ENCODE measurements around the gene HOXB13. TPM values are rescaled to one million over a fixed set of nuclear protein-coding genes. Genes with fewer than 3 reads are reported as not detected.

The HOXB13 gene
- total RNA-seq, 4 donors from 2014 or later = not detected

DNA sequence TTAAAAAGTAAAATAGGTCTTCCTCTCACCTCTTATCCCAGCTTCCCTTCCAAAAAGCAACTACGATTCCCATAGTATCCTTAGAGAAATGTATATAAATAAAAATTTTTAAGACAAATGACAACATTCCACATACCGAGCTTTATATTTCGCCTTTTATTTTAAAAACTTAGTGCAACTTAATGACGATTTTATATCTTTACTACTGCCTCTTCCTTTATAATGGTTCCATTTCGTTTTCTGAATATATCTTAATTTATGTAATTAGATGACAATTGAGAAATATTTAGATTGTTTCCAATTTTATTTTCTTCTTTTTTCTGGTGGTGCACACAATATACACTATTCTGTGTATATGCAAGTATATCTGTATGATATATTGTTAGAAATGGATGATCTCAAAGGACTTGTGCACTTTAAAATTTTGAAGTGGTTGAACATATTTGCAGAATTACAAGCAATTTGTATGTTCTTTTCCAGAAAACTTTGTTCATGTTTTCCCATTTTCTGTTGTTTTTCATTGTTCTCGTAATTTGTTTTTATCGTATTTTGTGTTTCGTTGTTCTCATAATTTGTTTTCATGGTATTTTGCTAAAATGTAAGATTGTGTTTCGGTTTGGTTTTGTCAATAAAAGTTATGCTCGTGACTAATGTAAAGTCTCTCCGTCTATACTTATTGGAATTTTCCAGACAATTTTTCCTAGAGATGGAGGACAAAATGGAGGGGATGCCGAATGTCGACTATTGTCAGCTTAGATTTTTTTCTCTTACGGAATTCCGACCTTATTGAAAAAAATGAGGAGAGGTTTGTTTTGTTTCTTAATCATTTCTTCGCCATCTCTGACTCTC is 20.4 kb upstream of the HOXB13 start:
- no peak overlapping the region for H3K4me3 ChIP-seq
- no peaks in the 10 kb centered on the region for H3K36me3 ChIP-seq
- H3K27me3 ChIP-seq = peaks cover 40 to 97% of the 10 kb centered on the region in 2 donors
- DNase-seq = no peak
- H3K27ac ChIP-seq = no peak overlapping the region
- intact Hi-C loops (cut with DNase I; ENCODE audit: low total_unique reads) = no loop called here
- no peaks in the 10 kb centered on the region for H3K9me3 ChIP-seq
- TF ChIP-seq, protein P1, sequence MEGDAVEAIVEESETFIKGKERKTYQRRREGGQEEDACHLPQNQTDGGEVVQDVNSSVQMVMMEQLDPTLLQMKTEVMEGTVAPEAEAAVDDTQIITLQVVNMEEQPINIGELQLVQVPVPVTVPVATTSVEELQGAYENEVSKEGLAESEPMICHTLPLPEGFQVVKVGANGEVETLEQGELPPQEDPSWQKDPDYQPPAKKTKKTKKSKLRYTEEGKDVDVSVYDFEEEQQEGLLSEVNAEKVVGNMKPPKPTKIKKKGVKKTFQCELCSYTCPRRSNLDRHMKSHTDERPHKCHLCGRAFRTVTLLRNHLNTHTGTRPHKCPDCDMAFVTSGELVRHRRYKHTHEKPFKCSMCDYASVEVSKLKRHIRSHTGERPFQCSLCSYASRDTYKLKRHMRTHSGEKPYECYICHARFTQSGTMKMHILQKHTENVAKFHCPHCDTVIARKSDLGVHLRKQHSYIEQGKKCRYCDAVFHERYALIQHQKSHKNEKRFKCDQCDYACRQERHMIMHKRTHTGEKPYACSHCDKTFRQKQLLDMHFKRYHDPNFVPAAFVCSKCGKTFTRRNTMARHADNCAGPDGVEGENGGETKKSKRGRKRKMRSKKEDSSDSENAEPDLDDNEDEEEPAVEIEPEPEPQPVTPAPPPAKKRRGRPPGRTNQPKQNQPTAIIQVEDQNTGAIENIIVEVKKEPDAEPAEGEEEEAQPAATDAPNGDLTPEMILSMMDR (IDR thresholded peaks at IDR 0.05) = no peak
- no peak for TF ChIP-seq POLR2A (IDR thresholded peaks at IDR 0.05)
- H3K4me1 ChIP-seq = no peaks in the 10 kb centered on the region

DNA sequence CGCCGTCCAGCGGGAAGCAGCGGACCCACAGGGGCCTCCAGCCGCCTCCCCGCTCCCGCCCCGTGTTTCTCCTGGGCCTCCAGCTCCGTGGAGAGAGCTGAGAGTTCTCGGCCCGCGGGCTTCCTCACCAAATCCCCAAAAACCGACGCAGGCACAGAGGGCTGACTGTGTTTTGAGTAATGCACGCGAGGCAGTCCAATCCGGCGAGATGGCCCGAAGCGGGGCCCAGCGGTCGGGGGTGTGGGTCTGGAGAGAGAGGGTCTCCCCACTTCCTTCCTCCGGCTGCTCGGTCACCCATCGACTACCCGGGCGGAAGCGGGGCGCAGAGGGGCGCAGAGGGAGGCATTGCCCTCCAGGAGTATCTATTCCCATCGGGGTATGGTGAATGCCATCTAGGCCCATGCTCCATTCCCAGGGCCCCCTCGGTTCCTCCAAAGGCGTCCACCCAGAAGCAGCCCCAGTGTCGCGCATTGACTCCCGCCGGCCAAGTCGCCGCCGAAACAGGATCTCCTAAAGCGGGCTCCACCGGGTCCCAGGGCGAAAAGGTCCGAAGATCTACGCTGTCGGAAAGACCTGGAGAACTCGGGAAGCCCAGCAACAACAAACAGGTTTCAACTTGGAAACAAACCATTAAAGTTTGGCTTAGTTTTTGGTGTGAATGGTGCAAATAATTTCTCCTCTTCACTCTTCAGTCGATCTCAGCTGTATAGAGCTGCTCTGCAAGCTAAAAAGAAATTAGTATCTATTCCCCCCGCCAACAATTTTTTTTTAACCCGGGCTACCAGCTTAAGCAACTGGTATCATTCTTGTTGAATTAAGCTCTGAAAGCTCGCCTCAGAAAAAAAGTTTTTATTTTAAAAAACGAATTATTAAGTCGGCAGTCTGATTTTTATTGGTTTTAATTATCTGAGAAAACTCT is 19.2 kb upstream of the HOXB13 start:
- no peak for TF ChIP-seq POLR2A (IDR thresholded peaks at IDR 0.05)
- TF ChIP-seq, protein P1 (IDR thresholded peaks at IDR 0.05) = no peak
- DNase-seq = no peak
- H3K27me3 ChIP-seq = peaks cover 40 to 84% of the 10 kb centered on the region in 2 donors
- intact Hi-C loops (cut with DNase I; ENCODE audit: low total_unique reads) = no loop called here
- H3K36me3 ChIP-seq = no peaks in the 10 kb centered on the region
- H3K4me1 ChIP-seq = no peaks in the 10 kb centered on the region
- H3K27ac ChIP-seq = no peak overlapping the region
- no peaks in the 10 kb centered on the region for H3K9me3 ChIP-seq
- H3K4me3 ChIP-seq = no peak overlapping the region

DNA sequence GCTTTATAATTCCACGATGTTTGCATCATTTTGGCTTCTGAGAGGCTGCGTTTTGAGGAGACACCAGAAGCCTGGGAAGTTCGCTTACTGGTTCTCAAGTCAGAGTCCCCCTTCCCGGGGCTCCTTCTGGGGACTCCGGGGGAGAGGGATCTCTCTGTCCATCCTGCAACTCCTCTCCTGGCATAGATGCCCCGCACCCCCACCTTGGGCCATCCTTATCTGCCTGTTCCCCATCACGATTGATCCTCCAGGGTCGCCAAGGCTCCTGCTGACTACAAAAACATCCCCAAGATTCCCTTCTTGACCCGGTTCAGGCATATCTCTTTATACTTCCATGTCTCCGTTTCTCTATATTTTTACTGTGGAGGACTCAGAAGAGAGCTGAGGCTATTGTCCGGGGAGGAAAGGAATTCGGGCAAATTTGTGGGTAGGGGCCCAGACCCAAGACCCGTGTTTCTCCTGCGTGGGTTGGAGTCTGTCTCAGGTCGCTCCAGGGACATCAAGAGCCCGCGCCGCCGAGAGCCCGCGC is 18.4 kb upstream of the HOXB13 start:
- intact Hi-C loops (cut with DNase I; ENCODE audit: low total_unique reads) = no loop called here
- no peaks in the 10 kb centered on the region for H3K9me3 ChIP-seq
- peaks cover 46 to 83% of the 10 kb centered on the region in 2 donors for H3K27me3 ChIP-seq
- no peaks in the 10 kb centered on the region for H3K4me1 ChIP-seq
- DNase-seq = no peak
- H3K4me3 ChIP-seq = no peak overlapping the region
- no peak overlapping the region for H3K27ac ChIP-seq
- TF ChIP-seq, protein P1 (IDR thresholded peaks at IDR 0.05) = no peak
- TF ChIP-seq POLR2A (IDR thresholded peaks at IDR 0.05) = no peak
- H3K36me3 ChIP-seq = no peaks in the 10 kb centered on the region

DNA sequence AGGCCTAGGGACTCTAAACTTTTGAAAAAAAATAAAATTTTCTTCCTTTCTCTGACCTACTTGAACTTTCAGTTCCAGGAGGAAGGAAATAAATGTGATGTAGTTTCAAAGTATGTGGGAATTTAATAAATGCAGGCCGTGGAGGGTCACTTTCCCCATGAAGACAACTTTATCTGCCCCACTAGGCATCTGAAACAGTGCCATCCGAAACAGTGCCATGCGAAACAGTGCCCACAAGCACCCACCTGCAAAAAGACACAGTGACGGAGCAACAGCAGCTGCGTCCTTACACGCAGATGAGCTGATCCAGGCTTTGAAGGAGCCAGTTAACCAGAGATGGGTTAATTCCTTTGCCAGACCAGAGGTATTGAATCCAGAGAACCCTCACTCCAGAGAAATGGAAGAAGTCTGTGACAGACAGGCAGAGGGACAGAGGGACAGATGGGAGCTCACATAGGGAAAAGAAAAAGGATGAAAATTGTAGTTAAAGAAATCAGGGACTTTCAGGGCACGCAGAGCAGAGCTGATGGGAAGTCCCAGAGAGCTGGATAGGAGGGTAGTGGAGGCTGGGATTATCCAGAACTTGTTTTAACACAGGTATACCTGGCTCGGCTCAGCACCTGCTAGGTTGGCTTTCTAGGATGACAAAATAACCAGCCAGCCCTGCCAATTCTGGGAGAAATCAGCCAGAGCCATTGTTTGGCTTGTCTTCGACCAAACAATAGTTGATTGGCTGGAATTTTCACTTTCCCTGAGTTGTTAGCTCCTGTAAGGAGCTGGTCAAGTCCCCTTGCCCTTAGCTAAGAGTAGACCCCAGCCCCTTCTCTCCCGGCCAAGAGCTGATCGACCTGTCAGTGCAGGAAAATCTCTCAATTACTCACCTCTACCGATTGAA is 17.1 kb upstream of the HOXB13 start:
- H3K4me1 ChIP-seq = no peaks in the 10 kb centered on the region
- H3K27ac ChIP-seq = no peak overlapping the region
- peaks cover 50 to 84% of the 10 kb centered on the region in 2 donors for H3K27me3 ChIP-seq
- intact Hi-C loops (cut with DNase I; ENCODE audit: low total_unique reads) = no loop called here
- no peak overlapping the region for H3K4me3 ChIP-seq
- no peak for DNase-seq
- TF ChIP-seq, protein P1 (IDR thresholded peaks at IDR 0.05) = no peak
- H3K36me3 ChIP-seq = no peaks in the 10 kb centered on the region
- no peaks in the 10 kb centered on the region for H3K9me3 ChIP-seq
